Ishikawa (cell line): ENCODE measurements around the gene FAM168A.

Experiments
- CEBPB ChIP-seq: IDR thresholded peaks from 2 replicates; pipeline ENCODE4 v1.6.1; 2012
- CREB1 ChIP-seq: IDR thresholded peaks from 2 replicates; pipeline ENCODE4 v1.6.1; 2012; ENCODE audit warnings: low read depth
- EP300 ChIP-seq: IDR thresholded peaks from 2 replicates; pipeline ENCODE4 v1.6.1; 2012; ENCODE audit warnings: borderline replicate concordance
- FOXM1 ChIP-seq: IDR thresholded peaks from 2 replicates; pipeline ENCODE4 v1.6.1; 2012; ENCODE audit warnings: low read depth, borderline replicate concordance
- MAX ChIP-seq: IDR thresholded peaks from 2 replicates; pipeline ENCODE4 v1.6.1; 2012
- RAD21 ChIP-seq: IDR thresholded peaks from 2 replicates; pipeline ENCODE4 v1.6.1; 2012; ENCODE audit warnings: low read depth
- ZBTB7A ChIP-seq: IDR thresholded peaks from 2 replicates; pipeline ENCODE4 v1.6.1; 2012; ENCODE audit warnings: low read depth
- TF ChIP-seq, protein P1 (sequence below): IDR thresholded peaks from 2 replicates; pipeline ENCODE4 v1.6.1; 2012
- TF ChIP-seq, protein P2 (sequence below): IDR thresholded peaks from 2 replicates; pipeline ENCODE4 v1.6.1; 2012; ENCODE audit warnings: low read depth, mild to moderate bottlenecking

DNA sequence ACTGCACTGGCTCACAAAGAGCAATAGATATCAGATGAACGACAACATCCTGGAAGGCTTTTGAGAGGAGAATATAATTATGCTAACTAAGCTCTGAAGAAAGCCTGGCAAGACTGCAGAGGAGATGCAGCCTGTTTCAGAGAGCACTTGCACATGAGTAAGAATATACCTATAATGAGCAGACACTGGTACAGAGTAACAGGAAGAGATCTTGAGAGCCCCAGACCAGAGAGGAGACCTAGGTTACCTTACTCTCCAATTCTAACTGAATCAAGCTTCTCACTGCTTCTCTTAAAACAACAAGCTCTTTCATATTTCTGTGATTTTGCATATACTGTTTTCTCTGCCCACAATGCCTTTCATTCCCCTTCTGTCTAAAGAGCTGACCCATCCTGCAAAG lies 66.5 kb downstream of the FAM168A start:
- TF ChIP-seq, protein P1, sequence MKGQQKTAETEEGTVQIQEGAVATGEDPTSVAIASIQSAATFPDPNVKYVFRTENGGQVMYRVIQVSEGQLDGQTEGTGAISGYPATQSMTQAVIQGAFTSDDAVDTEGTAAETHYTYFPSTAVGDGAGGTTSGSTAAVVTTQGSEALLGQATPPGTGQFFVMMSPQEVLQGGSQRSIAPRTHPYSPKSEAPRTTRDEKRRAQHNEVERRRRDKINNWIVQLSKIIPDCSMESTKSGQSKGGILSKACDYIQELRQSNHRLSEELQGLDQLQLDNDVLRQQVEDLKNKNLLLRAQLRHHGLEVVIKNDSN: no peak
- TF ChIP-seq ZBTB7A: no peak
- TF ChIP-seq, protein P2, sequence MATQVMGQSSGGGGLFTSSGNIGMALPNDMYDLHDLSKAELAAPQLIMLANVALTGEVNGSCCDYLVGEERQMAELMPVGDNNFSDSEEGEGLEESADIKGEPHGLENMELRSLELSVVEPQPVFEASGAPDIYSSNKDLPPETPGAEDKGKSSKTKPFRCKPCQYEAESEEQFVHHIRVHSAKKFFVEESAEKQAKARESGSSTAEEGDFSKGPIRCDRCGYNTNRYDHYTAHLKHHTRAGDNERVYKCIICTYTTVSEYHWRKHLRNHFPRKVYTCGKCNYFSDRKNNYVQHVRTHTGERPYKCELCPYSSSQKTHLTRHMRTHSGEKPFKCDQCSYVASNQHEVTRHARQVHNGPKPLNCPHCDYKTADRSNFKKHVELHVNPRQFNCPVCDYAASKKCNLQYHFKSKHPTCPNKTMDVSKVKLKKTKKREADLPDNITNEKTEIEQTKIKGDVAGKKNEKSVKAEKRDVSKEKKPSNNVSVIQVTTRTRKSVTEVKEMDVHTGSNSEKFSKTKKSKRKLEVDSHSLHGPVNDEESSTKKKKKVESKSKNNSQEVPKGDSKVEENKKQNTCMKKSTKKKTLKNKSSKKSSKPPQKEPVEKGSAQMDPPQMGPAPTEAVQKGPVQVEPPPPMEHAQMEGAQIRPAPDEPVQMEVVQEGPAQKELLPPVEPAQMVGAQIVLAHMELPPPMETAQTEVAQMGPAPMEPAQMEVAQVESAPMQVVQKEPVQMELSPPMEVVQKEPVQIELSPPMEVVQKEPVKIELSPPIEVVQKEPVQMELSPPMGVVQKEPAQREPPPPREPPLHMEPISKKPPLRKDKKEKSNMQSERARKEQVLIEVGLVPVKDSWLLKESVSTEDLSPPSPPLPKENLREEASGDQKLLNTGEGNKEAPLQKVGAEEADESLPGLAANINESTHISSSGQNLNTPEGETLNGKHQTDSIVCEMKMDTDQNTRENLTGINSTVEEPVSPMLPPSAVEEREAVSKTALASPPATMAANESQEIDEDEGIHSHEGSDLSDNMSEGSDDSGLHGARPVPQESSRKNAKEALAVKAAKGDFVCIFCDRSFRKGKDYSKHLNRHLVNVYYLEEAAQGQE: no peak
- TF ChIP-seq EP300: no peak
- no peak for TF ChIP-seq MAX
- TF ChIP-seq CREB1: no peak
- TF ChIP-seq CEBPB: no peak
- TF ChIP-seq RAD21: no peak
- no peak for TF ChIP-seq FOXM1
